CD4-positive, alpha-beta T cell treated with Interleukin-10 for 1 hour (primary cell): ENCODE results near the gene SRSF11.
"Not testable (repeated sequence)": the region's sequence is repeated elsewhere in the genome, so short reads cannot be mapped to it uniquely, and the experiment has no call there.

Experiments
- DNase-seq: peaks from one replicate; pipeline ENCODE4 v3.0.0-alpha.2; 2020

Gene SRSF11, protein sequence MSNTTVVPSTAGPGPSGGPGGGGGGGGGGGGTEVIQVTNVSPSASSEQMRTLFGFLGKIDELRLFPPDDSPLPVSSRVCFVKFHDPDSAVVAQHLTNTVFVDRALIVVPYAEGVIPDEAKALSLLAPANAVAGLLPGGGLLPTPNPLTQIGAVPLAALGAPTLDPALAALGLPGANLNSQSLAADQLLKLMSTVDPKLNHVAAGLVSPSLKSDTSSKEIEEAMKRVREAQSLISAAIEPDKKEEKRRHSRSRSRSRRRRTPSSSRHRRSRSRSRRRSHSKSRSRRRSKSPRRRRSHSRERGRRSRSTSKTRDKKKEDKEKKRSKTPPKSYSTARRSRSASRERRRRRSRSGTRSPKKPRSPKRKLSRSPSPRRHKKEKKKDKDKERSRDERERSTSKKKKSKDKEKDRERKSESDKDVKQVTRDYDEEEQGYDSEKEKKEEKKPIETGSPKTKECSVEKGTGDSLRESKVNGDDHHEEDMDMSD

DNA sequence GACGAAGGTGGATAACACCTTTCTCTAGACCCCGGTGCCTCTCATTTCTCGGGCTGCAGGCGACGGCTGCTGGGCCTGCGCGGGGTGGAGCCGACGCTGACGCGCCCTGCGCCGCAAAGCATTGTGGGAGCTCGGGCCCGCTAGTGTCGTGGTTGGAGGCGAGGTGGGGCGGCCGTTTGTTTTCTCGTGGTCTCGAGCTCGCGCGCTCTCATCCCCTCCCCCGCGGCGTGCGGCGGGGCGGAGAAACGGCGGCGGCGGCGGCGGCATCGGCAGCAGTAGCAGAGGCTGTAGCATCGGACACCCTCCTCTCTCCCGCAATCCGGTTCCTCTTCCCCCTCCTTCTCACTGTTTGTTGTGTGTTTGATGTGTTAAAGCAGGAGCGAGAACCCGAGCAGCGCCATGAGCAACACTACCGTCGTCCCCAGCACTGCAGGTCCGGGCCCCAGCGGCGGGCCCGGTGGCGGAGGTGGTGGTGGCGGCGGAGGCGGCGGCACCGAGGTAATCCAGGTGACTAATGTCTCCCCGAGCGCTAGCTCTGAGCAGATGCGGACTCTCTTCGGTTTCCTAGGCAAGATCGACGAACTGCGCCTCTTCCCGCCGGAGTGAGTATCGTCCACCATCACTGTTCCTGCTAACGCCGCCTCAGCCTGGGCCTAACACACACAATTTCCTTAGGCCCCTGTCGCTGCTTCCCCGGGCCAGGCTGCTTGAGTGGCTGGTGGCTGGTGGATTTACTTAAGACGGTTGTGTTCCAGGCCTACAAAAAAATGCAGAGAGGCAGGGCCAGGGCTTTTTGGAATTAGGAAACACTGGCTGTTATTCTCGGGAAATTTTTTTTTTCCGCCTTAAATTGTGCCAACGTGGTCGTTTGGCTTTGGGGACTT lies at the start of gene SRSF11:
SRSF11 (plus strand) TSS at position 143 of the 884 bp plus-strand sequence; CDS start at position 400, 257 bp downstream.
- peak; percentile 97 for DNase-seq

DNA sequence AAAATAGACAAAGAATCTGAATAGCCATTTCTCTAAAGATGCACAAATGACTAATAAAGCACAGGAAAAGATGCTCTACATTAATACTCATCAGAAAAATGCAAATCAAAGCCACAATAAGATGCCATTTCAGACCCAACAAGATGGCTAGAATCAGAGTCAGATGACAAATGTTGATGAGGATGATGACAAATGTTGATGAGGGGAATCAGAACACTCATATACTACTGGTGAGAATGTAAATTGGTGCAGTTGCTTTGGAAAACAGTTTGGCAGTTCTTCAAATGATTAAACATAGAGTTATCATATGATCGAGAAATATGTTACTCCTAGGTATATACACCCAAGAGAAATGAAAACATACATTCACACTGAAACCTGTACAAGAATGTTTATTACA lies 49.7 kb upstream of the SRSF11 start:
- no peak for DNase-seq

DNA sequence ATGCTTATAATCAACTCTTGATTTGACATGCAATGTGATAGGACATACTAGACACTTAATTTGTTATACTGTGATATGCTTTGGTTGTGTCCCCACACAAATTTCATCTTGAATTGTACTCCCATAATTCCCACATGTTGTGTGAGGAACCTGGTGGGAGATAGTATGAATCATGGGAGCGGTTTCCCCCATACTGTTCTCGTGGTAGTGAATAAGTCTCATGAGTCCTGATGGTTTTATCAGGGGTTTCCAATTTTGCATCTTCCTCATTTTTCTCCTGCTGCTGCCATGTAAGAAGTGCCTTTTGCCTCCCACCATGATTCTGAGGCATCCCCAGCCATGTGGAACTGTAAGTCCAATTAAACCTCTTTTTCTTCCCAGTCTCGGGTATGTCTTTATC lies 36.0 kb upstream of the SRSF11 start:
- not testable (repeated sequence) for DNase-seq

DNA sequence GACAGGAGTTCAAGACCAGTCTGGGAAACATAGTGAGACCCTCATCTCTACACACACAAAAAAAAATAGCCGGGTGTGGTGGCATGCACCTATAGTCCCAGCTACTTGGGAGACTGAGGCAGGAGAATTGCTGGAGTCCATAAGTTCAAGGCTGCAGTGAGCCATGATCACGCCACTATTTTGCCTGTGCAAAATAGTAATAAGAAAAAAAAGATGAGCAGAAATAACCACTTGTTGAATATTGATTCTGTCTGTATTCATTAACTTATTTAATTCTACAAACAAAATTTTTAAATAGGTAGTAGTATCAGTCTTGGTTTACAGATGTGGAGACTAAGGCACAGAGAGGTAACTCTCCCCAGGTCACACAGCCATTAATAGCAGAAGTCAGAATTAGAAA lies 32.7 kb upstream of the SRSF11 start:
- no peak for DNase-seq

DNA sequence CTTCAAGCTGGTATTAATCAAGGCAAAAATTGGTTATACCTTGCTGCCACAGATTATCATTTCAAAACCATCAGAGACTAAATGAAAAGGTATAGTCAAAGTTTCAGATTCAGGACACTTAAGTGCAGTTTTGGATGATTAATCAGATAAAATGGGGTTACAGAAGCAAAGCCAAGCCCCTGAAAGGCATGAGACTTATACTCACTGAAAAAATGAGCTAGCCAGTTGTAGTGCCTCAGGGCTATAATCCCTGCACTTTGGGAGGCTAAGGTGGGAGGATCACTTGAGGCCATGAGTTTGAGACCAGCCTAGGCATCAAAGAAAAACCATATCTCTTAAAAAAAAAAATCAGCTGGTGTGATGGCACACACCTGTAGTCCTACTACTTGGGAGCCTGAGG lies 31.0 kb upstream of the SRSF11 start:
- DNase-seq: no peak

DNA sequence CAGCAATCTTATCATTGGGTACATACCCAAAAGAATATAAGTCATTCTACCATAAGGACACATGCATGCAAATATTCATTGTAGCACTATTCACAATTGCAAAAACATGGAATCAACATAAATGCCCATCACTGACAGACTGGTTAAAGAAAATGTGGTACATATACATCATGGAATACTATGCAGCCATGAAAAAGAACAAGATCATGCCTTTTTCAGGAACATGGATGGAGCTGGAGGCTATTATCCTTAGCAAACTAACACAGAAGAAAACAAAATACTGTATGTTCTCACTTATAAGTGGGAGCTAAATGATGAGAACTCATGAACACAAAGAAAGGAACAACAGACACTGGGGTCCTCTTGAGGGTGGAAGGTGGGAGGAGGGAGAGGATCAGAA lies 28.7 kb upstream of the SRSF11 start:
- not testable (repeated sequence) for DNase-seq

DNA sequence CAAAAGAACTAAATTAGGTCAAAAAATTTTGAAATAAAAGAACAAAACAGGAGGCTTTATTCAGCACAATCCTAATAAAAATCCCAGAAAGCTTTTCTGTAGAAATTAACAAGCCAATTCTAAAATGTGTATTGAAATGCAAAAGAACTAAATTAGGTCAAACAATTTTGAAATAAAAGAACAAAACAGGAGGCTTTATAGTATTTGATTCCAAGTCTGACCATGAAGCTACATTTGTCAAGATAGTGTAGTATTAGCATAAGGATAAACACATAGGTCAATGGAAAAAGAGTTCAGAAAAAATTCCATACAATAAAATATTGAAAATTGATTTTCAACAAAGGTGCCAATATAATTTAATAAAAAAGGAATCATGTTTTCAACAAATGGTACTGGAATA lies 26.6 kb upstream of the SRSF11 start:
- DNase-seq: no peak

DNA sequence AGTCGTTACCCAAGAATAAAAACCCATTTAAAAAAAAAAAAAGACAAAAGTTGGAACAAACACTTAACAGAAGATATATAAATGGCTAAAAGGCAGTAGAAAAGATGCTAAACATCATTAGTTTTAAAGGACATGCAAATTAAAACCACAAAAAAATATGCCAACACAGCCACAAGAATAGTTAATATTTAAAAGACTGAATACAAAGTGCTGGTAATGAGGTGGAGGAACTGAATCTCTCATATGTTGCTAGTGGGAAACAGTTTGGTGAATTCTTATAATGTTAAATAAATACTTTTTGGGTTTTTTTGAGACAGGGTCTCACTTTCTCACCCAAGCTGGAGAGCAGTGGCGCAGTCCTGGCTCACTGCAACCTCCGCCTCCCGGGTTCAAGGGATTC lies 25.8 kb upstream of the SRSF11 start:
- DNase-seq: no peak

DNA sequence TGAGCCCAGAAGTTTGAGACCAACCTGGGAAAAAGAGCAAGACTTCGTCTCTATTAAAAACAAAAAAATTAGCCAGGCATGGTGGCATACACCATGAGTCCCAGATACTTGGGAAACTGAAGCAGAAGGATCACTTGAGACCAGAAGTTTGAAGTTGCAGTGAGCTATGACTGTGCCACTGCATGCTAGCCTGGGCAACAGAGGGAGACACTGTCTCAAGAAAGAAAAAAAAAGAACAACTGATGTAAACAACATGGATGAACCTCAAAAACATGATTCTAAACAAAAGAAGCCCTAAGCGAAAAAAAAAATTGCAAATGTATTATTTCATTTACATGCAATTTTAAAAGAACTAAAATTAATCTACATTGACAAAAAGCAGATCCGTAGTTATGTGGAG lies 24.8 kb upstream of the SRSF11 start:
- no peak for DNase-seq

DNA sequence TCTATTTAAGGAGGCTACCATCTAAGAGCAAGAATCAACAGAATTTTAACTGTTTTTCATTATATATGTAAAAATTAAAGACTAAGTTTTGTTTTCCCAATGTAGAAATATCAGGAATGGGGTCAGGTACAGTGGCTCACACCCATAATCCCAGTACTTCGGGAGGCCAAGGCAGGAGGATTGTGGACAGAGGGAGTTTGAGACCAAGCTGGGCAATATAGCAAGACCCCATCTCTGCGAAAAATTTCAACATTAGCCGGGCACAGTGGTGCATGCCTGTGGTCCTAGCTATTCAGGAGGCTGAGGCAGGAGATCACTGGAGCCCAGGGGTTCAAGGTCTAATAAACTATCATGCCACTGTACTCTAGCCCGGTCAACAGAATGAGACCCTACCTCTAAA lies 21.1 kb upstream of the SRSF11 start:
- no peak for DNase-seq

DNA sequence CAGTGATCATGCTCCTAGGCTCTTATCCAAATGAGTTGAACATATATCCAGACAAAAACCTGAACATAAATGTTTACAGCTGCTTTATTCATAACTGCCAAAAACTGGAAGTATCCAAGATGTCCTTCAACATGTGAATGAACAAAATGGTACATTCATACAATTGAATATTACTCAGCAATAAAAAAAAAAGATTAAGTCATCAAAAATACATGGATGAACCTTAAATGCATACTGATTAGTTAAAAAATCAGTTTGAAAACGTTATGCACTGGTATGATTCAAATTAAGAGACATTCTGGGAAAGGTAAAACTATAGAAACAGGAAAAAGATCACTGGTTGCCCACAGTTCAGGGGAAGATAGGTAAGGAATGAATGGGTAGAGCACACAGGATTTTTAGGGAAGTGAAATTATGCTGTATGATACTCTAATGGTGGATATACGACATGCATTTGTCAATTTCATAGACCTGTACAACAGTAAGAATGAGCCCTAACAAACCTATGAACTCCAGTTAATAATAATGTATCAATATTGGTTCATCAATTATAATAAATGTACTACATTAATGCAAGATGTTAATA lies 18.9 kb upstream of the SRSF11 start:
- DNase-seq: no peak

DNA sequence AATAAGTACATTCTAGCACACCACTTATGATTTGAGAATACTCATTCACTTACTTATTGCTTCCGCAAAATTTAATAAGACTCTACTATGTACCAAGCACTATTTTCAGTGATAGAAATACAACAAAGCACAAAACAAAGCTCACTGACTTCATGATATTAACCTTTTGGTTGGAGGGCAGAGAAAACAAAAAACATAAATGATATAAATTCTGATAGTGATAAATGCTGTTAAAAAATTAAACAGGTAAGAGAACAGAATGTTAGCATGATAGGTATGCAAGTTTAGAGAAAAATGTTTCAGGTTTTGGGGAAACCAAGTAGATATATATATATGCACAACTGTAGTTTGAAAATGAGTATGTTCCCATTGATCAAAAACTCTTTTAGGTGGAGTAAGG lies 17.0 kb upstream of the SRSF11 start:
- no peak for DNase-seq

DNA sequence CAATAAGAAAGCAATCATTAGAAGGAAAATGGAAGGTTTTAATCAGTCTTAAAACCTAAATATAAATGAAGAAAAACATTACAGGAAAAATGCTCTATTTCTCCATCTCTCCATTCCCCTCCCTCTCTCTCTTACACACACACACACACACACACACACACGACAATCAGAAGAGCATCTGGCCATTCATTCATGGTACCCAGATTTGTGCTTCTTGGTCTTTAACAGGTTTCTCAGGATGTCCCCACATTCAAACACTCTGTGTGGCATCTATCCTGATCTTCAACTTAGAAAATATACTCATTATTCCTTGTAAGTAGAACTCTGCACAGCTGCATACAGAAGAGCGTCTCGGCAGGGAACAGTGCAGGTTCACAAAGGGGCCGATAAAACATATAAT lies 16.6 kb upstream of the SRSF11 start:
- no peak for DNase-seq

DNA sequence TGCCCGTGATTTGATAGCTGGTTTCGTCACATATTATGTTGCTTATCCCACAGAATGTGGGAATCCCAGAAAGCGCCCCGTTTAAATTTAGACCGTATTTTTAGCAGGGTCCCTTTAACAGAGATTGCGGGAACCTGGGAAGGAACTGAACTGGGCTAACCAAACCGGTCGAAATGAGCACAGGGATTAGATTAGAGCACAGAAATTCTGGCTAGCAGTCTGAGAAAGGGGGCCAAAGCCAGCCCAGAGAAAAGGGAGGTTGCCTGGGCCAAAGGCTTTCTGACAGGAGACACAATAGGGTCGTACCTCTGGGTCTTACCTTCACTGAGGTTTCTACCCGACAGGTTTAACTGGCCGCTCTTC lies 16.1 kb upstream of the SRSF11 start:
- DNase-seq: no peak

DNA sequence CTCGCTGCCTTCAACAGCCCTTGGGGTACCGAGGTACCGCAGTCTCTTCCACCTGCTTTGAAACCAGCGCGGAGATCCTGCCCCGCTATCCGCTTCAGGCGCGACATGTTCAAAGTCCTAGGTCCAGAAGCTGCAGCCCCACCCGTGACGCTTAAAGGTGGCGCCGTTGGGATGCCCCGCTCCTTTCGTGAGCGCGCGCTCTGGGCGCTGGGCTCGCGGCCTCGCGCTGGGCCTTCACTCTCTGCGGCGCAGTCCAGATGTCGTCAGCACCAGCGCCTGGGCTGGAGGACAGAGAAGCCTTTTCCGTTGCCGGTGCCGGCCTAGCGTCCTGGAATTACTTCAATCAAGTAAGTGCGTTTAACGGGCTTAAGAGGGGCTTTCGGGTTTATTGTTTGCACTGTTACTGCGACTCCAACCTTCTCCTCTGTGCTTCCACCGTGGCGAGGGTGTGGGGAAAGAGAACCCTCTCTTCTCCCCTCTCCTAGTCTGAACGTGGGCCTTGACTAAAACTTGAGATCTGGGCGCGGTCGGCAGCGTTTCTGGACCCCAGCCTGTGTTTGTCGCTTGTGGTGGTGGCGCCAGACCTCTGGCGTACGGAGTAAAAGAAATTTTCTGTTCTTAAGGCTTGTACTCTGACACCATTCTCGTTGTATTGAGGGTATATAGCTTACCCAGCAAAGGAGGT lies 15.6 kb upstream of the SRSF11 start, which contains the start of gene LRRC40:
LRRC40 (minus strand) TSS at position 146 of the 685 bp plus-strand sequence; CDS start at position 107, 39 bp downstream.
- DNase-seq: peak; percentile 96

DNA sequence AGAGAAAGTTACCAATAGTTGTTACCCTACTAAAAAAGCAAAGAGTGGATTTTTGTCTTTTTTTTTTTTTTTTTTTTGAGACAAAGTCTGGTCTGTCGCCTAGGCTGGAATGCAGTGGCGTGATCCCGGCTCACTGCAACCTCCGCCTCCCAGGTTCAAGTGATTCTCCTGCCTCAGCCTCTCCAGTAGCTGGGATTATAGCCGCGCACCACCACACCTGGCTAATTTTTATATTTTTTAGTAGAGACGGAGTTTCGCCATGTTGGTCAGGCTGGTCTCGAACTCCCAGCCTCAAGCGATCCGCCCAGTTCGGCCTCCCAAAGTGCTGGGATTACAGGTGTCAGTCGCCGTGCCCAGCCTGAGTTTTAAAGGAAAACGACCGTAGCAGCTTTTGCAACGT lies 14.3 kb upstream of the SRSF11 start:
- not testable (repeated sequence) for DNase-seq

DNA sequence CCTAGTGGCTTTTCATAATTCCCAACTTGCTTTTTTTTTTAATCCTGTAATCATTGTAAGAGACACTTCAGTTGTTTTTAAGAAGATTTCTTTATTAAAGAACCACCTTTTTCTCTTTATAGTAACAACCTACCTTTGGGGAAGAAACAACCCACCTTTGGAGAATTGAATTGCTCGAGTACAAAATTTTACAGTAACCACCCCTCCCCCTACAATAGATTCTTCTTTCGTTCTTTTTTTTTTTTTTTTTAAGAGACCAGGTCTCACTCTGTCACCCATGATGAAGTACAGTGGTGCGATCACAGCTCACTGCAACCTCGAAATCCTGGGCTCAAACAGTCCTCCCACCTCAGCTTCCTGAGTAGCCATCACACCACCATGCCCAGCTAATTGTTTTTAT lies 13.7 kb upstream of the SRSF11 start:
- no peak for DNase-seq

DNA sequence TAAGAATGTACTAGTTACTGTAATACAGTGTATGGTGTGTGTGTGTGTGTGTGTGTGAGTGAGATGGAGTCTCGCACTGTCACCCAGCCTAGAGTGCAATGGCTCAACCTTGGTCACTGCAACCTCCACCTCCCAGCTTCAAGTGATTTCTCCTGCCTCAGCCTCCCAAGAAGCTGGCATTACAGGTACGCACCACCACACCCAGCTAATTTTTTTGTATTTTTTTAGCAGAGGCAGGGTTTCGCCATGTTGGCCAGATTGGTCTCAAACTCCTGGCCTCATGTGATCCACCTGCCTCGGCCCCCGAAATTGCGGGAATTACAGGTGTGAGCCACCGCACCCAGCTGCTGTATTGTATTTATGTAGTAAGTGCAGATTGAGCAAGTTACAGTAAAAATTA lies 12.9 kb upstream of the SRSF11 start:
- DNase-seq: no peak

DNA sequence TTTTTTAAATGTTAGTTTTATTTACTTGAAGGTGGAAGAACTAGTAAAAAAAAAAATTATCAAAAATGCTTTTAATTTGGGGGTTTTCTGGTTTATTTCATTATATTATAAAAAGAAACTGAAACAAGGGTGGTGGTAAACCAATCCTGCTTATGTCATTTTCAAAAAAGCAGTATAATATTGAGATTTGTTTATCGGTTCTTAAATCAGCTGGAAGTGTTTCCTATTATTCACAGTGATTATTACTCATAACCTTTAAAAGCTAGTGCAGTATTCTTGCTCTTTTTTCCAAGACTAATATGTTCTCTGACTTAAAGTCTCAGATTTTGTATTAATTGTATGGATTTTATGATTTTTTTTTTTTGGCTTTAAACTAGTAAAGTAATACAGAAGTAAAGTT lies 10.4 kb upstream of the SRSF11 start:
- no peak for DNase-seq

DNA sequence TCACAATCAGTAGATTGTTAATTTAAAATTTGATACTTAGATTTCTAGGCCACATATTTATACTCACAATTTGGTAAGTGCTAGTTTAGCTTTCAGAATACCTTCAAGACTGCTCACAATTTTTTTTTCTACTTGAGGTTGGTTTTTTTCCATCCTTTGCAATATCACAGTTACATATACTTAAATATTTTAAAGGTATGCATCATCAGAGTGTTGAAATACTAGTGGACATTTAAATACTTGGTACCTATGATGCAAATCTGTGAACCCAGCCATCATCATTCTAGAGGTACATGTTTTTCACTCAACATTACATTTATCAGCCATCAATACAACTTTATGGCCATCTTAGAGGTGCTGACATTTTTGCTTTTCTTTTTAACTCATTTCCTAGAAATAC lies 9.6 kb upstream of the SRSF11 start:
- DNase-seq: no peak

DNA sequence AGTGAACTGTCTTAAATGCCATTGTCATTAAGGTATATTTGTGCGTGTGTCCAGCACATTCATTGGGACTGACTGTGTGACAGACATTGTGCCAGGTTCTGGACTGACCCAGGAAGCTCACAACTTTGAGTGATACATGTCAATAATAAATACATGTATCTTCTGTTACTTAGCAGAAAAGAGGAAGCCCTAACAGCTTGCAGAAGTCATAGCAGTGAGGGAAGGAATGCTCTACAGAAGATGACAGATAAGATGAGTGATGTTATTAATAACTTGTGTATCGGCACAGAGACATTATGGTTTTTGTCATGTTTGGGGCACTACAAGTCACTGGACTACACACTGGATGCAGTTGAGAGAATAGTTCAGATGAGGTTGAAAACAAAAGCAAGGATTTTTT lies 1.2 kb upstream of the SRSF11 start:
- DNase-seq: no peak

DNA sequence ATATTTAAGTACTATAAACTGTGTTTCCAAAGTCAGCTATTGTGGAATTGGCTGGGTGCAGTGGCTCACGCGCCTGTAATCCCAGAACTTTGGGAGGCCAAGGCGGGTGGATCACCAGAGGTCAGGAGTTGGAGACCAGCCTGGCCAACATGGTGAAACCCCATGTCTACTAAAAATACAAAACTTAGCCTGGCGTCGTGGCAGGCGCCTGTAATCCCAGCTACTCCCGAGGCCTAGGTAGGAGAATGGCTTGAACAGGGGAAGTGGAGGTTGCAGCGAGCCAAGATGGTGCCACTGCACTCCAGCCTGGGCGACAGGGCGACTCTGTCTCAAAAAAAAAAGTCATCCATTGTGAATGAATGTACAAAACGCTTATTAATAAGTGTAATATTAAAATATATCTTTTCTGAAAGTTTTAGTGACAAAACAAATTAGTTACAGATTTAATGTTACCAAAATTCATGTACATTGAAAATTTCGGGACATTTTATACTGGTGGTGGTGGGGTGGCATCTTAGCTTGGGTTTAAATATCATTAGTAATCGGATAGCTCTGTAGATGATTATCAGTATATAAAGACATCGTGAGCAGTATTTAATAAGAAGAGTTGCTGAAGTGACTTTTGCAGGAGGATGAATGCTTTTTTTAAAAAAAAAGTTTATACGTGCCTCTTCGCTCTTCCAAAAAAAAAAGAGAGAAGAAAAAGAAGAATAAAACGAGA lies 503 bp upstream of the SRSF11 start:
- DNase-seq: no peak
